HepG2 (cell line): Measurements from ENCODE around the gene CLVS2. TPM values are rescaled to one million over a fixed set of nuclear protein-coding genes. Genes with fewer than 3 reads are reported as not detected.

ENCODE experiments used
- ATAC-seq: fragments of 200-7000 bp; cut with Tn5 transposase; 3 replicates; pipeline ENCODE4 v1.9.1; 2020; ENCODE audit warnings: mild to moderate bottlenecking, moderate library complexity
- BruUV-seq: library from RNA; stranded (reverse); fragments of 400-500 nt; replicated peaks from 2 replicates; lab custom pipeline; 2021; lab: Mats Ljungman, UMichigan
- CTCF ChIA-PET: fragments of 300-600 bp; formaldehyde crosslinking; extraction: SDS; loops from one replicate; lab custom pipeline; 2021; ENCODE audit warnings: low total read pairs, inconsistent platforms, low intra/inter-chr PET ratio; lab: Yijun Ruan, JAX
- POLR2A ChIA-PET: fragments of 350-600 bp; sonication (Branson Sonifier 250); formaldehyde crosslinking; loops from one replicate; lab custom pipeline; 2020; ENCODE audit warnings: antibody characterized with exemption, inconsistent platforms; lab: Yijun Ruan, JAX
- DNase-seq: peaks from one replicate; pipeline ENCODE4 v3.0.0-alpha.2; 2015; ENCODE audit warnings: low spot score
- FAIRE-seq: peaks from 3 replicates; lab custom pipeline; 2011; peaks lifted over from hg19 to GRCh38; lab: Jason Lieb, UNC
- H2AFZ ChIP-seq: one replicate; pipeline ENCODE4 v1.6.1; 2011; ENCODE audit warnings: low read length, inconsistent platforms
- H3K27ac ChIP-seq: fragments of 300-600 bp; 3 replicates; pipeline ENCODE4 v1.8.0; 2011; ENCODE audit warnings: mixed run types, mild to moderate bottlenecking, mixed read lengths, low read length, inconsistent platforms; ENCODE audit not compliant: insufficient read depth; ENCODE audit errors: extremely low read length
- H3K27me3 ChIP-seq, 2 experiments: fragments of 200-600 bp in 1 of 2; 2 replicates in 1 of 2; 3 replicates in 1 of 2; pipeline versions ENCODE4 v1.6.0 to v1.8.0; 2011; ENCODE audit warnings: low read length in 2 of 2, mild to moderate bottlenecking in 2 of 2, moderate library complexity in 2 of 2, inconsistent platforms in 1 of 2; ENCODE audit not compliant: insufficient read depth in 2 of 2, control insufficient read depth in 1 of 2
- H3K36me3 ChIP-seq, 2 experiments: fragments of 200-600 bp in 1 of 2; replicated peaks in 1 of 2; 2 replicates in 1 of 2; 3 replicates in 1 of 2; pipeline versions ENCODE4 v1.5.1 to v1.8.0; 2011; ENCODE audit warnings: low read length in 2 of 2, inconsistent platforms in 1 of 2; ENCODE audit not compliant: insufficient read depth in 2 of 2, control insufficient read depth in 1 of 2
- H3K4me1 ChIP-seq: 2 replicates; pipeline ENCODE4 v1.5.1; 2012; ENCODE audit warnings: low read length, inconsistent platforms; ENCODE audit not compliant: insufficient read depth
- H3K4me2 ChIP-seq: 2 replicates; pipeline ENCODE4 v1.6.0; 2011; ENCODE audit warnings: low read depth, low read length, inconsistent platforms
- H3K4me3 ChIP-seq, 3 experiments: fragments of 200-600 bp in 1 of 3; sonication (generic), shearing (Covaris generic) in 1 of 3; replicated peaks in 1 of 3; 2 replicates each; pipeline ENCODE4 v1.5.1; 2011 to 2016; ENCODE audit warnings: low read length in 3 of 3, inconsistent platforms in 2 of 3, low read depth in 2 of 3, mild to moderate bottlenecking in 2 of 3, control low read depth in 1 of 3, mixed read lengths in 1 of 3; ENCODE audit not compliant: insufficient read depth in 1 of 3
- H3K79me2 ChIP-seq: one replicate; pipeline ENCODE4 v1.6.1; 2011; ENCODE audit warnings: low read length, inconsistent platforms; ENCODE audit not compliant: insufficient read depth
- H3K9ac ChIP-seq: 2 replicates; pipeline ENCODE4 v1.6.0; 2011; ENCODE audit warnings: mild to moderate bottlenecking, low read depth, low read length, inconsistent platforms; ENCODE audit not compliant: insufficient read depth
- H3K9me3 ChIP-seq: 2 replicates; pipeline ENCODE4 v1.5.1; 2012; ENCODE audit warnings: mild to moderate bottlenecking, low read length
- H4K20me1 ChIP-seq: 2 replicates; pipeline ENCODE4 v1.6.0; 2011; ENCODE audit warnings: inconsistent platforms, mild to moderate bottlenecking, low read length, moderate library complexity; ENCODE audit not compliant: insufficient read depth
- ARID2 ChIP-seq: sonication (generic); formaldehyde crosslinking; IDR thresholded peaks from 2 replicates; pipeline ENCODE4 v1.8.1; 2022; ENCODE audit warnings: mild to moderate bottlenecking, missing genetic modification reagents, borderline replicate concordance
- GATAD2A ChIP-seq: IDR thresholded peaks from 2 replicates; pipeline ENCODE4 v1.6.1; 2016
- WGBS: methylation state at CpG from one replicate; pipeline ENCODE4 v1.1.6; 2017; ENCODE audit warnings: low lambda C conversion rate; 5-methylcytosine and 5-hydroxymethylcytosine counted together
- in situ Hi-C: cut with HindIII; loops from 2 replicates; pipeline ENCODE4 v1.10.0; 2017; ENCODE audit warnings: low pct_unique_long_range_greater_than_20kb; ENCODE audit not compliant: extremely low pct_ligation_motif_present
- intact Hi-C: fragments of 100-400 bp; cut with micrococcal nuclease; formaldehyde crosslinking; loops from one replicate; pipeline ENCODE4 v1.10.0; 2022; ENCODE audit not compliant: unreplicated experiment
- polyA plus RNA-seq, 8 experiments: library from polyadenylated mRNA; depleted of rRNA in 3 of 8; stranded (reverse) in 7 of 8; unstranded in 1 of 8; fragments of >200 nt; fragmentation: Illumina TruSeq in 4 of 8; extraction: Trizol in 4 of 8; gene quantifications; 2 replicates each; pipeline versions ENCODE4 v1.2.1 to v1.2.3, GENCODE V29; 2011 to 2016; ENCODE audit warnings: low read depth in 4 of 8, missing spikeins in 1 of 8, mixed read lengths in 1 of 8; ENCODE audit not compliant: insufficient read depth in 1 of 8
- total RNA-seq, 5 experiments: library from RNA; depleted of rRNA; stranded (reverse); fragments of >200 nt; fragmentation: Illumina TruSeq; extraction: Trizol; gene quantifications; 2 replicates each; pipeline ENCODE4 v1.2.3, GENCODE V29; 2016; ENCODE audit warnings: low read depth in 1 of 5
- TF ChIP-seq, protein P1 (sequence below): sonication (generic); formaldehyde crosslinking; IDR thresholded peaks from 2 replicates; pipeline ENCODE4 v1.4.0; 2020; ENCODE audit warnings: missing genetic modification reagents
- TF ChIP-seq, protein P2 (sequence below): sonication (generic); formaldehyde crosslinking; IDR thresholded peaks from 2 replicates; pipeline ENCODE4 v1.4.0; 2020; ENCODE audit warnings: mild to moderate bottlenecking, low read depth, missing genetic modification reagents
- TF ChIP-seq, protein P3 (sequence below): sonication (generic); formaldehyde crosslinking; IDR thresholded peaks from 2 replicates; pipeline ENCODE4 v1.5.1; 2020; ENCODE audit warnings: missing genetic modification reagents, mild to moderate bottlenecking, borderline replicate concordance
- TF ChIP-seq, protein P4 (sequence below): sonication (generic); formaldehyde crosslinking; IDR thresholded peaks from 2 replicates; pipeline ENCODE4 v1.8.0; 2023; ENCODE audit warnings: mild to moderate bottlenecking, missing genetic modification reagents

Gene CLVS2
- total and polyA plus RNA-seq, 2 of the 13 experiments (the other 11 are each of a cell fraction or from before 2014, with no cell fraction given) = not detected

DNA sequence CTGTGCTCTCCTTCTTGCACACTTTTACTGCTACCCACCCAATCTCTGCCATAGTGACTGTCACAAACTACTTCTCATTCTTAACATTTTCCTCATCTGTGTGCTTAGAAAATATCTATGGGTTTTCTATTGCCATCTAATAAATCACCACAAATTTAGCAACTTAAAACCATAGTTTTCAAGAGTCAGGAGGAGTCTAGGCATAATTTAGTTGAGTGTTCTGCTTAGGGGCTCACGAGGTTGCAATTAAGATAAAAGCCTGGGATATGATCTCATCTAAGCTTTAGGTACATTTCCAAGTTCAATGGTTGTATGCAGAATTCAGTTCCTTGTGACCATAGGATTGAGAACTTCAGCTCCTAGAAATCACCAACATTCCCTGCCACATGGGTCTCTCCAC is 98.8 kb downstream of the CLVS2 start:
- no TSS peak for BruUV-seq

More for the DNA sequence above, 98.8 kb downstream of the CLVS2 start:
- peaks cover 65% of the 10 kb centered on the region for H3K9me3 ChIP-seq
- H3K4me3 ChIP-seq = no peak overlapping the region
- no peak overlapping the region for H3K4me2 ChIP-seq
- intact Hi-C loops (no loop called here), in situ Hi-C loops (no loop called here)
- no peaks in the 10 kb centered on the region for H3K27me3 ChIP-seq
- DNase-seq (no peak), ATAC-seq (no peak), FAIRE-seq (no peak)
- H3K9ac ChIP-seq = no peak overlapping the region
- no peak overlapping the region for H3K27ac ChIP-seq
- TF ChIP-seq, protein P1, sequence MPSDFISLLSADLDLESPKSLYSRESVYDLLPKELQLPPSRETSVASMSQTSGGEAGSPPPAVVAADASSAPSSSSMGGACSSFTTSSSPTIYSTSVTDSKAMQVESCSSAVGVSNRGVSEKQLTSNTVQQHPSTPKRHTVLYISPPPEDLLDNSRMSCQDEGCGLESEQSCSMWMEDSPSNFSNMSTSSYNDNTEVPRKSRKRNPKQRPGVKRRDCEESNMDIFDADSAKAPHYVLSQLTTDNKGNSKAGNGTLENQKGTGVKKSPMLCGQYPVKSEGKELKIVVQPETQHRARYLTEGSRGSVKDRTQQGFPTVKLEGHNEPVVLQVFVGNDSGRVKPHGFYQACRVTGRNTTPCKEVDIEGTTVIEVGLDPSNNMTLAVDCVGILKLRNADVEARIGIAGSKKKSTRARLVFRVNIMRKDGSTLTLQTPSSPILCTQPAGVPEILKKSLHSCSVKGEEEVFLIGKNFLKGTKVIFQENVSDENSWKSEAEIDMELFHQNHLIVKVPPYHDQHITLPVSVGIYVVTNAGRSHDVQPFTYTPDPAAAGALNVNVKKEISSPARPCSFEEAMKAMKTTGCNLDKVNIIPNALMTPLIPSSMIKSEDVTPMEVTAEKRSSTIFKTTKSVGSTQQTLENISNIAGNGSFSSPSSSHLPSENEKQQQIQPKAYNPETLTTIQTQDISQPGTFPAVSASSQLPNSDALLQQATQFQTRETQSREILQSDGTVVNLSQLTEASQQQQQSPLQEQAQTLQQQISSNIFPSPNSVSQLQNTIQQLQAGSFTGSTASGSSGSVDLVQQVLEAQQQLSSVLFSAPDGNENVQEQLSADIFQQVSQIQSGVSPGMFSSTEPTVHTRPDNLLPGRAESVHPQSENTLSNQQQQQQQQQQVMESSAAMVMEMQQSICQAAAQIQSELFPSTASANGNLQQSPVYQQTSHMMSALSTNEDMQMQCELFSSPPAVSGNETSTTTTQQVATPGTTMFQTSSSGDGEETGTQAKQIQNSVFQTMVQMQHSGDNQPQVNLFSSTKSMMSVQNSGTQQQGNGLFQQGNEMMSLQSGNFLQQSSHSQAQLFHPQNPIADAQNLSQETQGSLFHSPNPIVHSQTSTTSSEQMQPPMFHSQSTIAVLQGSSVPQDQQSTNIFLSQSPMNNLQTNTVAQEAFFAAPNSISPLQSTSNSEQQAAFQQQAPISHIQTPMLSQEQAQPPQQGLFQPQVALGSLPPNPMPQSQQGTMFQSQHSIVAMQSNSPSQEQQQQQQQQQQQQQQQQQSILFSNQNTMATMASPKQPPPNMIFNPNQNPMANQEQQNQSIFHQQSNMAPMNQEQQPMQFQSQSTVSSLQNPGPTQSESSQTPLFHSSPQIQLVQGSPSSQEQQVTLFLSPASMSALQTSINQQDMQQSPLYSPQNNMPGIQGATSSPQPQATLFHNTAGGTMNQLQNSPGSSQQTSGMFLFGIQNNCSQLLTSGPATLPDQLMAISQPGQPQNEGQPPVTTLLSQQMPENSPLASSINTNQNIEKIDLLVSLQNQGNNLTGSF (CRISPR knock-in tag) = no peak
- TF ChIP-seq, protein P2, sequence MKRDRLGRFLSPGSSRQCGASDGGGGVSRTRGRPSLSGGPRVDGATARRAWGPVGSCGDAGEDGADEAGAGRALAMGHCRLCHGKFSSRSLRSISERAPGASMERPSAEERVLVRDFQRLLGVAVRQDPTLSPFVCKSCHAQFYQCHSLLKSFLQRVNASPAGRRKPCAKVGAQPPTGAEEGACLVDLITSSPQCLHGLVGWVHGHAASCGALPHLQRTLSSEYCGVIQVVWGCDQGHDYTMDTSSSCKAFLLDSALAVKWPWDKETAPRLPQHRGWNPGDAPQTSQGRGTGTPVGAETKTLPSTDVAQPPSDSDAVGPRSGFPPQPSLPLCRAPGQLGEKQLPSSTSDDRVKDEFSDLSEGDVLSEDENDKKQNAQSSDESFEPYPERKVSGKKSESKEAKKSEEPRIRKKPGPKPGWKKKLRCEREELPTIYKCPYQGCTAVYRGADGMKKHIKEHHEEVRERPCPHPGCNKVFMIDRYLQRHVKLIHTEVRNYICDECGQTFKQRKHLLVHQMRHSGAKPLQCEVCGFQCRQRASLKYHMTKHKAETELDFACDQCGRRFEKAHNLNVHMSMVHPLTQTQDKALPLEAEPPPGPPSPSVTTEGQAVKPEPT = no peak
- no peak for TF ChIP-seq ARID2 (CRISPR knock-in tag)
- TF ChIP-seq, protein P3, sequence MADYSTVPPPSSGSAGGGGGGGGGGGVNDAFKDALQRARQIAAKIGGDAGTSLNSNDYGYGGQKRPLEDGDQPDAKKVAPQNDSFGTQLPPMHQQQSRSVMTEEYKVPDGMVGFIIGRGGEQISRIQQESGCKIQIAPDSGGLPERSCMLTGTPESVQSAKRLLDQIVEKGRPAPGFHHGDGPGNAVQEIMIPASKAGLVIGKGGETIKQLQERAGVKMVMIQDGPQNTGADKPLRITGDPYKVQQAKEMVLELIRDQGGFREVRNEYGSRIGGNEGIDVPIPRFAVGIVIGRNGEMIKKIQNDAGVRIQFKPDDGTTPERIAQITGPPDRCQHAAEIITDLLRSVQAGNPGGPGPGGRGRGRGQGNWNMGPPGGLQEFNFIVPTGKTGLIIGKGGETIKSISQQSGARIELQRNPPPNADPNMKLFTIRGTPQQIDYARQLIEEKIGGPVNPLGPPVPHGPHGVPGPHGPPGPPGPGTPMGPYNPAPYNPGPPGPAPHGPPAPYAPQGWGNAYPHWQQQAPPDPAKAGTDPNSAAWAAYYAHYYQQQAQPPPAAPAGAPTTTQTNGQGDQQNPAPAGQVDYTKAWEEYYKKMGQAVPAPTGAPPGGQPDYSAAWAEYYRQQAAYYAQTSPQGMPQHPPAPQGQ = no peak
- TF ChIP-seq, protein P4, sequence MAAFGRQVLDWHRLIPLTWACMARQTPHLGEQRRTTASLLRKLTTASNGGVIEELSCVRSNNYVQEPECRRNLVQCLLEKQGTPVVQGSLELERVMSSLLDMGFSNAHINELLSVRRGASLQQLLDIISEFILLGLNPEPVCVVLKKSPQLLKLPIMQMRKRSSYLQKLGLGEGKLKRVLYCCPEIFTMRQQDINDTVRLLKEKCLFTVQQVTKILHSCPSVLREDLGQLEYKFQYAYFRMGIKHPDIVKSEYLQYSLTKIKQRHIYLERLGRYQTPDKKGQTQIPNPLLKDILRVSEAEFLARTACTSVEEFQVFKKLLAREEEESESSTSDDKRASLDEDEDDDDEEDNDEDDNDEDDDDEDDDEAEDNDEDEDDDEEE = no peak
- TF ChIP-seq GATAD2A (CRISPR knock-in tag) = no peak
- no peaks in the 10 kb centered on the region for H3K4me1 ChIP-seq
- H2AFZ ChIP-seq = no peak overlapping the region
- no peaks in the 10 kb centered on the region for H4K20me1 ChIP-seq
- no peaks in the 10 kb centered on the region for H3K79me2 ChIP-seq
- CTCF ChIA-PET = no interaction called here
- POLR2A ChIA-PET = no interaction called here
- H3K36me3 ChIP-seq = no peaks in the 10 kb centered on the region
- WGBS = 0% methylated on average over 1 of the region's 1 CpG
